MM.1S (cell line): ENCODE measurements around the gene PTPN2.

Experiments
- DNase-seq: peaks from one replicate; pipeline ENCODE4 v3.0.0-alpha.2; 2015
- H2AFZ ChIP-seq: fragments of 300-600 bp; sonication (generic); 2 replicates; pipeline ENCODE4 v1.6.0; 2016; ENCODE audit warnings: antibody characterized with exemption, low read length
- H3F3A ChIP-seq: fragments of 300-600 bp; sonication (generic); 2 replicates; pipeline ENCODE4 v1.6.1; 2016; ENCODE audit warnings: mild to moderate bottlenecking, antibody characterized with exemption, low read length, moderate library complexity, mixed read lengths; ENCODE audit not compliant: insufficient read depth
- H3K27ac ChIP-seq: fragments of 300-600 bp; sonication (generic); 2 replicates; pipeline ENCODE4 v1.5.1; 2016; ENCODE audit warnings: mild to moderate bottlenecking, low read length
- H3K27me3 ChIP-seq: fragments of 300-600 bp; sonication (generic); replicated peaks from 2 replicates; pipeline ENCODE4 v1.6.0; 2016; ENCODE audit warnings: low read length; ENCODE audit not compliant: insufficient read depth
- H3K36me3 ChIP-seq: fragments of 300-600 bp; sonication (generic); replicated peaks from 2 replicates; pipeline ENCODE4 v1.6.1; 2016; ENCODE audit warnings: mild to moderate bottlenecking, low read length, mixed read lengths; ENCODE audit not compliant: insufficient read depth
- H3K4me1 ChIP-seq: fragments of 300-600 bp; sonication (generic); 2 replicates; pipeline ENCODE4 v1.6.1; 2016; ENCODE audit warnings: low read length, mixed read lengths
- H3K4me2 ChIP-seq: fragments of 300-600 bp; sonication (generic); 2 replicates; pipeline ENCODE4 v1.6.0; 2016; ENCODE audit warnings: low read depth, low read length
- H3K4me3 ChIP-seq: fragments of 300-600 bp; sonication (generic); 2 replicates; pipeline ENCODE4 v1.5.1; 2016; ENCODE audit warnings: low read length, mixed read lengths
- H3K79me2 ChIP-seq: fragments of 300-600 bp; sonication (generic); 2 replicates; pipeline ENCODE4 v1.6.1; 2016; ENCODE audit warnings: mixed run types, low read length, mixed read lengths
- H3K9ac ChIP-seq: fragments of 300-600 bp; sonication (generic); 2 replicates; pipeline ENCODE4 v1.6.1; 2016; ENCODE audit warnings: low read length, mixed read lengths
- H3K9me2 ChIP-seq: fragments of 300-600 bp; sonication (generic); replicated peaks from 2 replicates; pipeline ENCODE4 v1.6.1; 2016; ENCODE audit warnings: mild to moderate bottlenecking, low read length, mixed read lengths; ENCODE audit not compliant: insufficient read depth
- H3K9me3 ChIP-seq: fragments of 300-600 bp; sonication (generic); replicated peaks from 2 replicates; pipeline ENCODE4 v1.6.1; 2016; ENCODE audit warnings: mild to moderate bottlenecking, low read length, mixed read lengths; ENCODE audit not compliant: insufficient read depth
- H4K20me1 ChIP-seq: fragments of 300-600 bp; sonication (generic); 2 replicates; pipeline ENCODE4 v1.6.1; 2016; ENCODE audit warnings: mild to moderate bottlenecking, low read length, moderate library complexity, mixed read lengths; ENCODE audit not compliant: insufficient read depth
- CTCF ChIP-seq: fragments of 300-600 bp; sonication (generic); IDR thresholded peaks from 2 replicates; pipeline ENCODE4 v1.5.1; 2016; ENCODE audit warnings: antibody characterized with exemption, low read length, mixed read lengths
- EZH2 ChIP-seq: fragments of 300-600 bp; sonication (generic); optimal IDR thresholded peaks from 2 replicates; pipeline ENCODE3; 2017; ENCODE audit warnings: low read depth, mild to moderate bottlenecking, antibody characterized with exemption, low read length, mixed read lengths
- EZH2phosphoT487 ChIP-seq: fragments of 300-600 bp; sonication (generic); IDR thresholded peaks from 2 replicates; pipeline ENCODE4 v1.6.1; 2018; ENCODE audit warnings: antibody characterized with exemption, low read length

PTPN2 gene

GRCh38 chr18:12773369-12773768 lies 110.7 kb downstream of the PTPN2 start:
- Histone ChIP-seq H2AFZ (no peak overlapping the region), H3K4me2 (no peak overlapping the region), H3F3A (no peaks in the 10 kb centered on the region), H3K27ac (no peak overlapping the region), H3K9me3 (no peaks in the 10 kb centered on the region), H3K36me3 (no peaks in the 10 kb centered on the region), H4K20me1 (no peaks in the 10 kb centered on the region), H3K27me3 (no peaks in the 10 kb centered on the region), H3K4me1 (no peaks in the 10 kb centered on the region), H3K4me3 (no peak overlapping the region), H3K79me2 (no peaks in the 10 kb centered on the region), H3K9ac (no peak overlapping the region), H3K9me2 (no peaks in the 10 kb centered on the region)
- TF ChIP-seq EZH2phosphoT487, result no peak
- no peak for TF ChIP-seq EZH2
- no peak for TF ChIP-seq CTCF
- DNase-seq, result no peak

DNA sequence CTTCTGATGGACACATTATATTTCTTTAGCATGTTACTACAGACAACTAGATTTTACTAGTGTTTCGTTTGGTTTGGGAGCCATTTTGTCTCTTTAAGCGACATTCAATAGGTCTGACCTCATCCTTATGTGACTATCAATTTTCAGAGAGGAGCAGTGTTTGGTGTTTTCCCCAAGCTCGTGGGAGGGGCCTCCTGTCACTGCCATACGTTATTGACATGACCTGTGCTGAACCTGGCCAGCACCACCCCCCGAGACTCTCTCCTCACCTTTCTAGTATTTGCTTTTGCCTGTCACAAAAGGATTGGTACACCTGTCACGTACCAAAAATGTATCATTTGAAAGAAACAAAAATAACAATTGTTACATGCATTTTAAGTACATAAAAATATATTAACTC lies 111.9 kb downstream of the PTPN2 start:
- Histone ChIP-seq H3K9me3 (no peaks in the 10 kb centered on the region), H3K4me1 (no peaks in the 10 kb centered on the region), H3K36me3 (no peaks in the 10 kb centered on the region), H3K9ac (no peak overlapping the region), H3K4me3 (no peak overlapping the region), H3K79me2 (no peaks in the 10 kb centered on the region), H2AFZ (no peak overlapping the region), H3K9me2 (no peaks in the 10 kb centered on the region), H3K4me2 (no peak overlapping the region), H3K27me3 (no peaks in the 10 kb centered on the region), H3K27ac (no peak overlapping the region), H3F3A (no peaks in the 10 kb centered on the region), H4K20me1 (no peaks in the 10 kb centered on the region)
- DNase-seq, result no peak
- no peak for TF ChIP-seq CTCF
- TF ChIP-seq EZH2phosphoT487, result no peak
- no peak for TF ChIP-seq EZH2

DNA sequence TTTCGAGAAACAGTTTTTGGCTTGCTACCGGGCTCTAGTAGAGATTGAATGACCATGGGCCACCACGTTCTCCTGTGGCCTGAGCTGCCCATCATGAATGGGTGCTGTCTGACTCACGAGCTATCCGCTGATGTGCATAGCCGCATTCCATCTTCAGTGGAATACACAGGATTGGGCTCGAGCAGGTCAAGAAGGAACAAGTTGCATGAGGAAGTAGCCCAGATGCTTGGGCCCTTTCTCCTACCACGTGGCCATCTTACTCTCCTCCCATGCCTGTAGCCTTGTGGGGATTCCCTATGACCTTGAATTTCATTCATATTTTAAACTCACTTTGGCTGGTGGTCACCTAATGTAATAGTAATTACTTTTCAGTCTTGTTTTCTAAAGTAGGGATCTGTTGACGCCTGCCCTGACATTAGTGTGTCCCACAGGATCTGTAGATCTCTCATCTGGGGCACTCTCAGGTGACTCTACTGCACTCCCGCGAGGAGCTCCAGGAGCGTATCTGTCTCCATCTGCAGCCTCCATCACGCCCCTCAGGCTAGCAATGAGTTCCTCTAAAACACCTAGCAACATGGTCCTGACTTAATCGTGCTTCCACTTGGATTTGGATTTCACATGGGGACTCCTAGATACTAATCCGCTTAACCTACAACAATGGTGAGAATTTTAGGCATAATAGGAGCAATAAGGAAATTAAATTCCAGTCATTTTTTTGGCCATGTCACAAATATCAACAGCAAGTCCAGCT lies 113.4 kb downstream of the PTPN2 start:
- Histone ChIP-seq H3K4me2 (no peak overlapping the region), H3K4me1 (no peaks in the 10 kb centered on the region), H3K9ac (no peak overlapping the region), H3K27ac (no peak overlapping the region), H3K36me3 (no peaks in the 10 kb centered on the region), H2AFZ (no peak overlapping the region), H3K9me2 (no peaks in the 10 kb centered on the region), H3K27me3 (no peaks in the 10 kb centered on the region), H4K20me1 (no peaks in the 10 kb centered on the region), H3K79me2 (no peaks in the 10 kb centered on the region), H3K9me3 (no peaks in the 10 kb centered on the region), H3F3A (no peaks in the 10 kb centered on the region), H3K4me3 (no peak overlapping the region)
- TF ChIP-seq EZH2, result no peak
- TF ChIP-seq CTCF, result no peak
- TF ChIP-seq EZH2phosphoT487, result no peak
- DNase-seq, result no peak
